HG03575 (cell line): ENCODE measurements around the gene DCAF4.
"Not testable (repeated sequence)": the region's sequence is repeated elsewhere in the genome, so short reads cannot be mapped to it uniquely, and the experiment has no call there.

Experiments used
- ATAC-seq: cut with Tn5 transposase; IDR thresholded peaks from one replicate; pipeline ENCODE4 v1.9.1; 2021; ENCODE audit not compliant: unreplicated experiment, insufficient number of reproducible peaks, low FRiP score; ENCODE audit errors: extremely low read depth

DCAF4 gene

GRCh38 chr14:72961579-72962335, 35.5 kb downstream of the DCAF4 start:
- no peak for ATAC-seq

GRCh38 chr14:72962336-72962754, 36.1 kb downstream of the DCAF4 start:
- not testable (repeated sequence) for ATAC-seq

GRCh38 chr14:72962829-72963312, 36.6 kb downstream of the DCAF4 start:
- no peak for ATAC-seq

GRCh38 chr14:72965249-72965648, 39.0 kb downstream of the DCAF4 start:
- ATAC-seq: no peak

GRCh38 chr14:72966038-72966437, 39.8 kb downstream of the DCAF4 start:
- no peak for ATAC-seq

GRCh38 chr14:72968316-72968715, 42.1 kb downstream of the DCAF4 start:
- no peak for ATAC-seq

GRCh38 chr14:72970058-72970630, 43.9 kb downstream of the DCAF4 start:
- no peak for ATAC-seq

GRCh38 chr14:72970824-72971434, 44.7 kb downstream of the DCAF4 start:
- ATAC-seq: no peak

GRCh38 chr14:72974661-72975060, 48.4 kb downstream of the DCAF4 start:
- ATAC-seq: no peak

GRCh38 chr14:72975770-72976169, 49.5 kb downstream of the DCAF4 start:
- ATAC-seq: no peak

GRCh38 chr14:72978856-72979255, 52.6 kb downstream of the DCAF4 start:
- ATAC-seq: no peak

- no peak for ATAC-seq
Measured at GRCh38 chr14:72980863-72981262, 54.6 kb downstream of the DCAF4 start.

- ATAC-seq: no peak
Measured at GRCh38 chr14:72982146-72982708, 56.0 kb downstream of the DCAF4 start.

GRCh38 chr14:72986214-72986613, 60.0 kb downstream of the DCAF4 start:
- no peak for ATAC-seq

GRCh38 chr14:72986857-72987256, 60.6 kb downstream of the DCAF4 start:
- ATAC-seq: no peak

- ATAC-seq: no peak
Measured at GRCh38 chr14:72990171-72990570, 63.9 kb downstream of the DCAF4 start.

GRCh38 chr14:72996916-72997315, 70.7 kb downstream of the DCAF4 start:
- no peak for ATAC-seq

GRCh38 chr14:72998252-72998903, 72.1 kb downstream of the DCAF4 start:
- no peak for ATAC-seq

- ATAC-seq: no peak
Measured at GRCh38 chr14:72999316-72999715, 73.1 kb downstream of the DCAF4 start.
